WTC11 (cell line): Measurements from ENCODE around the gene GPC6. TPM values are rescaled to one million over a fixed set of nuclear protein-coding genes. Genes with fewer than 3 reads are reported as not detected.

Source experiments
- ATAC-seq: fragments of 200-7000 bp; cut with Tn5 transposase; 2 replicates; pipeline ENCODE4 v1.10.0; 2021; ENCODE audit warnings: mild to moderate bottlenecking, moderate library complexity
- CTCF ChIA-PET: fragments of 300-600 bp; sonication (Branson Sonifier 250); formaldehyde crosslinking; loops from one replicate; lab custom pipeline; 2021; ENCODE audit warnings: antibody characterized with exemption; lab: Charles Lee
- POLR2A ChIA-PET: fragments of 350-600 bp; sonication (Branson Sonifier 250); formaldehyde crosslinking; loops from one replicate; lab custom pipeline; 2021; ENCODE audit warnings: antibody characterized with exemption; lab: Charles Lee
- DNase-seq: peaks from one replicate; pipeline ENCODE4 v3.0.0; 2021; ENCODE audit warnings: low spot score
- H3K27ac Mint-ChIP-seq: 2 replicates; pipeline ENCODE4 v1.8.0; 2021; ENCODE audit warnings: mixed read lengths
- H3K27me3 Mint-ChIP-seq: 2 replicates; pipeline ENCODE4 v1.8.0; 2021; ENCODE audit warnings: low read depth, mild to moderate bottlenecking, moderate library complexity, mixed read lengths
- H3K36me3 Mint-ChIP-seq: 2 replicates; pipeline ENCODE4 v1.8.0; 2021; ENCODE audit warnings: mixed read lengths
- H3K4me1 Mint-ChIP-seq: 2 replicates; pipeline ENCODE4 v1.8.0; 2022; ENCODE audit warnings: mixed read lengths
- H3K4me3 Mint-ChIP-seq: 2 replicates; pipeline ENCODE4 v1.8.0; 2021; ENCODE audit warnings: mild to moderate bottlenecking, moderate library complexity, mixed read lengths
- H3K9me3 Mint-ChIP-seq: 2 replicates; pipeline ENCODE4 v1.8.0; 2021; ENCODE audit warnings: mixed read lengths
- AR ChIP-seq: fragments of 250-450 bp; sonication (Bioruptor Pico); IDR thresholded peaks from 2 replicates; pipeline ENCODE4 v1.9.0; 2021; ENCODE audit warnings: mild to moderate bottlenecking
- ATF3 ChIP-seq: sonication (generic); formaldehyde crosslinking; conservative IDR thresholded peaks from 2 replicates; pipeline ENCODE4 v1.8.1; 2022; ENCODE audit warnings: mild to moderate bottlenecking, missing genetic modification reagents
- E2F5 ChIP-seq: sonication (generic); formaldehyde crosslinking; IDR thresholded peaks from 2 replicates; pipeline ENCODE4 v1.8.1; 2022; ENCODE audit warnings: mild to moderate bottlenecking, moderate library complexity, missing genetic modification reagents
- ERG ChIP-seq: fragments of 250-450 bp; sonication (Bioruptor Pico); IDR thresholded peaks from 2 replicates; pipeline ENCODE4 v1.8.0; 2021; ENCODE audit warnings: mild to moderate bottlenecking
- GRHL2 ChIP-seq: fragments of 250-450 bp; sonication (Bioruptor Pico); IDR thresholded peaks from 2 replicates; pipeline ENCODE4 v1.8.0; 2022; ENCODE audit warnings: mild to moderate bottlenecking, moderate library complexity; ENCODE audit not compliant: insufficient replicate concordance, severe bottlenecking
- HMGA2 ChIP-seq: fragments of 250-450 bp; sonication (Bioruptor Pico); IDR thresholded peaks from 2 replicates; pipeline ENCODE4 v1.4.0; 2021; ENCODE audit warnings: mild to moderate bottlenecking, moderate library complexity
- IRF1 ChIP-seq: sonication (generic); formaldehyde crosslinking; IDR thresholded peaks from 2 replicates; pipeline ENCODE4 v1.8.0; 2023; ENCODE audit warnings: missing genetic modification reagents
- JUN ChIP-seq: sonication (generic); formaldehyde crosslinking; IDR thresholded peaks from 2 replicates; pipeline ENCODE4 v1.8.0; 2023; ENCODE audit warnings: mild to moderate bottlenecking, missing genetic modification reagents
- MLX ChIP-seq: sonication (generic); formaldehyde crosslinking; IDR thresholded peaks from 2 replicates; pipeline ENCODE4 v1.8.1; 2023; ENCODE audit warnings: mild to moderate bottlenecking, missing genetic modification reagents, moderate library complexity
- PRRX2 ChIP-seq: fragments of 250-450 bp; sonication (Bioruptor Pico); IDR thresholded peaks from 2 replicates; pipeline ENCODE4 v1.8.0; 2021; ENCODE audit warnings: mild to moderate bottlenecking
- SOX15 ChIP-seq: fragments of 250-450 bp; sonication (Bioruptor Pico); IDR thresholded peaks from 2 replicates; pipeline ENCODE4 v1.9.0; 2021; ENCODE audit warnings: mild to moderate bottlenecking
- TCF7 ChIP-seq: sonication (generic); formaldehyde crosslinking; IDR thresholded peaks from 2 replicates; pipeline ENCODE4 v1.8.0; 2022; ENCODE audit warnings: mild to moderate bottlenecking, low read depth, missing genetic modification reagents, moderate library complexity
- USF1 ChIP-seq: sonication (generic); formaldehyde crosslinking; IDR thresholded peaks from 2 replicates; pipeline ENCODE4 v1.8.0; 2022; ENCODE audit warnings: mild to moderate bottlenecking, missing genetic modification reagents
- ZNF138 ChIP-seq: sonication (generic); formaldehyde crosslinking; conservative IDR thresholded peaks from 2 replicates; pipeline ENCODE4 v1.8.1; 2022; ENCODE audit warnings: mild to moderate bottlenecking, moderate library complexity, missing genetic modification reagents
- ZNF219 ChIP-seq: sonication (generic); formaldehyde crosslinking; IDR thresholded peaks from 2 replicates; pipeline ENCODE4 v1.8.0; 2023; ENCODE audit warnings: missing genetic modification reagents, mild to moderate bottlenecking, borderline replicate concordance
- ZNF263 ChIP-seq: sonication (generic); formaldehyde crosslinking; IDR thresholded peaks from 2 replicates; pipeline ENCODE4 v1.8.1; 2022; ENCODE audit warnings: low read depth, mild to moderate bottlenecking, moderate library complexity, missing genetic modification reagents
- total RNA-seq: library from RNA; stranded (reverse); gene quantifications from 3 replicates; pipeline ENCODE4 v1.2.3, GENCODE V29; 2021

Gene GPC6
- total RNA-seq, 1 experiment from 2014 or later: 19.5 TPM

GRCh38 chr13:93637852-93638251 is 411.2 kb downstream of the GPC6 start:
- ATAC-seq (no peak), DNase-seq (no peak)
- Mint-ChIP-seq H3K27me3 (no peaks in the 10 kb centered on the region), H3K4me1 (peaks cover 20% of the 10 kb centered on the region), H3K36me3 (no peaks in the 10 kb centered on the region), H3K27ac (no peak overlapping the region), H3K4me3 (no peak overlapping the region), H3K9me3 (no peaks in the 10 kb centered on the region)
- TF ChIP-seq SOX15 (CRISPR knock-in tag) (no peak), MLX (no peak)
- POLR2A ChIA-PET: no interaction called here
- CTCF ChIA-PET: no interaction called here

GRCh38 chr13:93640452-93640851 is 413.8 kb downstream of the GPC6 start:
- Mint-ChIP-seq H3K36me3 (no peaks in the 10 kb centered on the region), H3K27me3 (no peaks in the 10 kb centered on the region), H3K9me3 (no peaks in the 10 kb centered on the region), H3K27ac (no peak overlapping the region), H3K4me1 (peaks cover 24% of the 10 kb centered on the region), H3K4me3 (no peak overlapping the region)
- POLR2A ChIA-PET: no interaction called here
- CTCF ChIA-PET: no interaction called here
- TF ChIP-seq MLX (no peak), HMGA2 (CRISPR knock-in tag) (no peak), ERG (CRISPR knock-in tag) (no peak), ZNF138 (CRISPR knock-in tag) (no peak), E2F5 (no peak), JUN (no peak), AR (no peak), IRF1 (CRISPR knock-in tag) (no peak), ATF3 (CRISPR knock-in tag) (no peak), GRHL2 (CRISPR knock-in tag) (no peak), TCF7 (CRISPR knock-in tag) (no peak), ZNF263 (CRISPR knock-in tag) (no peak), ZNF219 (no peak), PRRX2 (CRISPR knock-in tag) (no peak), USF1 (CRISPR knock-in tag) (no peak)
- no peak for ATAC-seq
- DNase-seq: no peak
